ENCODE results near the gene OR14K1.
"Not testable (repeated sequence)": the region's sequence is repeated elsewhere in the genome, so short reads cannot be mapped to it uniquely, and the experiment has no call there.

OR14K1 gene

DNA sequence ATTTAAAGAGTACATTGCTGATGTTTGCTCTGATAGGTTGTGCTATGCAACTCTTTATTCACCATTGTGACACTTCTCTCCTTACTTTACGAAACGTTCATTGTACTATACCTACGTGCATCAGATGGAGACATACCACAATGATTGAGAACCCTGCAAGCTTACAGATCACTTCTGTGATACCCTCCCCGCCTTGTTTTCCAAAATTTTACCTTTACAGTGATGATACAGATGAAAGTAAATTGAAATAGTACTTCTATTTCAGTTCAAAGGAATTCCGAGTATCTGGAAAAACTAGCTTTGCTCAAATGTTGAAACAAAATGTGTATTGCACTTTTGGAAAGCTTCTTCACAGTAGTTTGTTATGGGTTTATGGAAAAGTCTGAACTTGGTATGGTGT lies 3.3 kb downstream of the OR14K1 start:
- TF ChIP-seq, protein P1, sequence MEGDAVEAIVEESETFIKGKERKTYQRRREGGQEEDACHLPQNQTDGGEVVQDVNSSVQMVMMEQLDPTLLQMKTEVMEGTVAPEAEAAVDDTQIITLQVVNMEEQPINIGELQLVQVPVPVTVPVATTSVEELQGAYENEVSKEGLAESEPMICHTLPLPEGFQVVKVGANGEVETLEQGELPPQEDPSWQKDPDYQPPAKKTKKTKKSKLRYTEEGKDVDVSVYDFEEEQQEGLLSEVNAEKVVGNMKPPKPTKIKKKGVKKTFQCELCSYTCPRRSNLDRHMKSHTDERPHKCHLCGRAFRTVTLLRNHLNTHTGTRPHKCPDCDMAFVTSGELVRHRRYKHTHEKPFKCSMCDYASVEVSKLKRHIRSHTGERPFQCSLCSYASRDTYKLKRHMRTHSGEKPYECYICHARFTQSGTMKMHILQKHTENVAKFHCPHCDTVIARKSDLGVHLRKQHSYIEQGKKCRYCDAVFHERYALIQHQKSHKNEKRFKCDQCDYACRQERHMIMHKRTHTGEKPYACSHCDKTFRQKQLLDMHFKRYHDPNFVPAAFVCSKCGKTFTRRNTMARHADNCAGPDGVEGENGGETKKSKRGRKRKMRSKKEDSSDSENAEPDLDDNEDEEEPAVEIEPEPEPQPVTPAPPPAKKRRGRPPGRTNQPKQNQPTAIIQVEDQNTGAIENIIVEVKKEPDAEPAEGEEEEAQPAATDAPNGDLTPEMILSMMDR (IDR thresholded peaks at IDR 0.05; ENCODE audit: extremely low read depth, insufficient read depth, missing control alignments): no peak
- in situ Hi-C loops (cut with MboI; ENCODE audit: low pct_unique_long_range_greater_than_20kb, low sequenced_read_pairs, unreplicated experiment): no loop called here
- no peak for DNase-seq (ENCODE audit: low spot score)

DNA sequence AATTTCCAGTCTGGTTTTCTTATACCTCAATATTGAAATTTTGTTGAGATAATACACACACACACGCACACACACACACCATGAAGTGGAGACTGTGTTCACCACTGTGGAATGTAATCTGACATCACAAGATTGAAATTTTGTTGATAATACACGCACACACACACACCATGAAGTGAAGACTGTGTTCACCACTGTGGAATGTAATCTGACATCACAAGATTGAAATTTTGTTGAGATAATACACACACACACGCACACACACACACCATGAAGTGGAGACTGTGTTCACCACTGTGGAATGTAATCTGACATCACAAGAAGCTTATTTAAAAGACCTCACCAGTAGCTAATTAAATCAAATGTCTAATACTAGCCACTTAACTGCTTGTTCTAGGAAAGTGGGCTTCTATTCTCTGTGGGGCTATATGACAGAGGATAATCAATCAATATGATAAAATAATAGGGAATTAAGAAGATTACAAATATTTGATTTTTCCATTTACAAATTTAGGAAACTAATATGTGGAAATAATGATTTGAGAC lies 3.9 kb downstream of the OR14K1 start:
- DNase-seq (ENCODE audit: low spot score); in situ Hi-C loops (cut with MboI; ENCODE audit: low pct_unique_long_range_greater_than_20kb, low sequenced_read_pairs, unreplicated experiment): not testable (repeated sequence)

DNA sequence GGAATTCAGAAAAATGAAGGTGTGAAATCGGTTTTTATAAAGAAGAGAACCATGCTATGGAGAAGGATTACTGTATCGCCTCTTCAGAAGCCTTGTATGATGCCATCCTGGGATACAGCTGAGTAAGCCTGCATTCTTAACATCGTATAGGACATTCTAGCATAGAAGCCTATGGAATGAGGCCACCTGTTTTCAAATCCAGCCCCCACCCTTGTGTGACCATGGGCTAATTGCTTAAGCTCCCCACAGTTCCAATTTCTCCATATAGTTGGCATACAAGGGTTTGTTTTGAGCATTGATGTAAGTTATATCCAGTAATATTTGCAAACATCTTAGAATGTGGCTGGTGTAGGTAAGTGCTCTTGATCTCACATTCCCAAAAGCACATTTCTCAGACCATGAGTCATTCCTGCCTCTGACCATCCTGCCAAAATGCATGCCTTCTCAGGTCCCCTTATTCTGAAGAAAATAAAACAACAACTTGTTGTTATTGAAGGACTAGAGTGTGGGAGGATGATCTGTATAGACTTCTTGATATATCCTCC lies 8.0 kb downstream of the OR14K1 start:
- no peak for DNase-seq (ENCODE audit: low spot score)
- TF ChIP-seq, protein P1 (IDR thresholded peaks at IDR 0.05; ENCODE audit: extremely low read depth, insufficient read depth, missing control alignments): no peak
- in situ Hi-C loops (cut with MboI; ENCODE audit: low pct_unique_long_range_greater_than_20kb, low sequenced_read_pairs, unreplicated experiment): no loop called here

DNA sequence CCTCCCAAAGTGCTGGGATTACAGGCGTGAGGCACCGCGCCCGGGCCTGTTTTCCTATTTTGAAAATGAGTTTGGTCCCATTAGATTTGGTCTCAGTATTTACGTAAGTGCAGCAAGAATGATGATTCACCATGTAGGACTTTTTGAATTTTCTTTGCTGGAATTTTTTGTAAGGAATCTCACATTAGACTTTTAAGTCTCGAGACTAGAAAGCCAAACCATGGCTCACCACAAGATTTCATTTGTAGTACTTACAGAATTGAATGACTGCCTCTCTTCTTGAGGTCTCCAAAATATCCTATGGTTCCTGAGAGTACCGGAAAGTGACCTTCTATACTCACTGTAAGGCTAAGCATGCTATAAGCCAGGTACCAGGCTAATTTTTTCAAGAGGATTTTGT lies 9.2 kb downstream of the OR14K1 start:
- DNase-seq (ENCODE audit: low spot score): no peak
- in situ Hi-C loops (cut with MboI; ENCODE audit: low pct_unique_long_range_greater_than_20kb, low sequenced_read_pairs, unreplicated experiment): no loop called here
- TF ChIP-seq, protein P1 (IDR thresholded peaks at IDR 0.05; ENCODE audit: extremely low read depth, insufficient read depth, missing control alignments): no peak

GRCh38 chr1:247748041-247748440 lies 9.6 kb downstream of the OR14K1 start, which contains the start of gene OR14A2:
OR14A2 (minus strand) TSS chr1:247748141.
- TF ChIP-seq, protein P1 (IDR thresholded peaks at IDR 0.05; ENCODE audit: extremely low read depth, insufficient read depth, missing control alignments): no peak
- DNase-seq (ENCODE audit: low spot score): no peak
- in situ Hi-C loops (cut with MboI; ENCODE audit: low pct_unique_long_range_greater_than_20kb, low sequenced_read_pairs, unreplicated experiment): no loop called here

DNA sequence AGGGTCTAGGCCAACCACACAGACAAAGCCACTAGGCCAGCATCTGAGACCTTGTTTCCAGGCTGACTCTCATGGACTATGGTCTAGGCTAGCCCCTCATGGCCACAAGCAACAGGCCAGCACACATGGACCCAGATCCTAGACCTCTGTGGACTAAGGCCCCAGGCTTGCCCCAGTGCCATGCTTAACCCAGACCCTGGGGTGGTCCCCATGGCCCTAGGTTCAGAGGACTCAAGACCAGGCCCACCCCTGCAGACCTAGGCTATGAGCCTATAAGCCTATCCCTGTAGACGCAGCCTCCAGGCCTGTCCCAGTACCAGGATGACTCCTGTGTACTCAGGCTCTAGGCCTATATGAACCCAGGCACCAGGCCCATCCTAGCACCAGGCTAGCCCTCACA lies 11.5 kb downstream of the OR14K1 start:
- in situ Hi-C loops (cut with MboI; ENCODE audit: low pct_unique_long_range_greater_than_20kb, low sequenced_read_pairs, unreplicated experiment): no loop called here
- no peak for DNase-seq (ENCODE audit: low spot score)
- TF ChIP-seq, protein P1 (IDR thresholded peaks at IDR 0.05; ENCODE audit: extremely low read depth, insufficient read depth, missing control alignments): no peak

GRCh38 chr1:247754311-247754710 lies 15.9 kb downstream of the OR14K1 start:
- in situ Hi-C loops (cut with MboI; ENCODE audit: low pct_unique_long_range_greater_than_20kb, low sequenced_read_pairs, unreplicated experiment): not testable (repeated sequence)

DNA sequence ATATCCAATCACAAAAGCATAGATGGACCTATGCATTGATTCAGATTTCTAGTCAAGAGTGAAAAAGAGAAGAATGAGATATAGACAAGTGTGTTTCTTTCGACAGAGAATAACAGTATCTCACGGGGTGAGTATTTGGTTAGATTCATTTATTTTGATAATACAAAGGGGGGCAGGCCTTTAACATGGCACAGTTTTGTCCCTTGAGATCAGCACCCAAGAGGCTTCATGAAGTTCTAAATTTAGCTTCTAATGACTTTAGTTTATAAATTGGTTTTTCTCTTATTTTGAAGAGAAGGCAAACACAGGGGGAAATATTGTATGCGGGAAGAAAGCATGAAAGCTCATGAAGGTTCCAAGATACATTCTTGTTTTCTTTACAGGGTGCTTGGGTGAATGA lies 22.0 kb downstream of the OR14K1 start, which contains the start of gene OR1C1:
Gene OR1C1, minus strand, starts transcription at position 101 of the 400 bp plus-strand sequence. CDS start 2,150 bp downstream, outside the sequence.
- TF ChIP-seq, protein P1 (IDR thresholded peaks at IDR 0.05; ENCODE audit: extremely low read depth, insufficient read depth, missing control alignments): no peak
- in situ Hi-C loops (cut with MboI; ENCODE audit: low pct_unique_long_range_greater_than_20kb, low sequenced_read_pairs, unreplicated experiment): no loop called here
- no peak for DNase-seq (ENCODE audit: low spot score)

More at GRCh38 chr1:247754311-247754710, 15.9 kb downstream of the OR14K1 start:
- DNase-seq (ENCODE audit: low spot score): not testable (repeated sequence)
